HG03045 (cell line): ENCODE data around the gene COL18A1.

Source experiments
- ATAC-seq: cut with Tn5 transposase; IDR thresholded peaks from one replicate; pipeline ENCODE4 v1.9.1; 2021; ENCODE audit warnings: mild to moderate bottlenecking, moderate library complexity; ENCODE audit not compliant: unreplicated experiment

COL18A1 gene

DNA sequence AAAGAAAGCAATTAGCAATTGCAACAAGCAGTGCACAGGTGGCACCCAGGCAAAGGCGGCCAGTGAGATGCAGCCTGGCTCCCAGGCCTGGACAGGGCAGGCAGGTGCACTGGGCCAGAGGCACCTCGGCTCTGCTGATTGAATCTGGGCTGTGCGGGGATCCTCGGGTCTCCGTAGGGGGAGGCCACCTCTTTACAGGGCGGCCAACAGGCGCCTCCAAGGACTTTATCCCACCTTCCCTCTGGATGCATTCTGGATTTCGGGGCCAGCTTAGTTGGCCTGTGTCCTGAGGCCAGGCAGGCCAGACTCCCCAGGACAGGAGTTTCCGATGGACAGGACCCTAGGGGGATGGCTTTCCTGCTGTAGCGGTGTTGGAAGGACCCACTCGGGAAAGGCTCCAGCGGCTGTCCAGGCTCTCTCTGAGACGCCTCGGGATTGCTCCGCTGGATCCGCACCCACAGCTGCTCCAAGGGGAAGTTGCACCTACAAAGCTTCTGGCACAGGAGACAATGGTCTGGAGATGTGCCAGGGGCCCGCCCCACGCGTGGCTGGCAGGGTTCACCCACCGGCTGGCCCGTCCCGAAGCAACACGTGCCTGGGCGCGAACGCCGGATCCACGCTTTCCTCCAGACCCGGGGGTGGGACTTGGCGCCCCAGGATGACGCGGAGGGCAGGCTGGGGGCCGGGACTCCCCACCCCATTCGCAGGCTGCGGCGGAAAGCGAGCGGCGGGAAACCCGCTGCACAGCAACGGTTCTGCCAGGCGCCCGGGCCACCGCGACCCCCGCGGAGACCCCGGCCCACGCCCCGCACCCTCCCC is 136.5 kb downstream of the COL18A1 start:
- peak; percentile 45 for ATAC-seq

DNA sequence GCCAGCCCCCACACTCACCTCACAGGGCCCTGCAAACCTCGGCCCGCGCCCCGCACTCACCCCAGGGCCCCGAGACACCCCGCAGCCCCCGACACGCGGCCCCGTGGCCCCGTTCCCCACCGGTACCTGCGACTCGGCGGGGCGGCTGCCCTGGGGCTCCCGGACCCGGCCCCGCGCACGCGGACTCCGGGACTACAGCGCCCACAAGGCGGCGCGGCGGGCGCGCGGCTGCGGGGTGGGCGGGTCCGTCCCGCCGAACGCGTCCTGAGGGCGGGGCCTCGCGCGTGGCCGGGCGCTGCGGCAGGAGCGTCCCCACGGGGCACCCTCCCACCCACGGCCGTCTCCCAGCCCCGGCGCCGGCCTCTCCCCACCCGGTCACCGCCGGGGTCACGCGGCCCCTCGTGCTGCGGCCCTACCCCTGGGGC is 137.3 kb downstream of the COL18A1 start, which contains the start of gene SLC19A1:
Gene SLC19A1, minus strand, starts transcription at position 199 of the 425 bp plus-strand sequence. CDS start 4,481 bp downstream, outside the sequence.
- peak; percentile 68 for ATAC-seq

DNA sequence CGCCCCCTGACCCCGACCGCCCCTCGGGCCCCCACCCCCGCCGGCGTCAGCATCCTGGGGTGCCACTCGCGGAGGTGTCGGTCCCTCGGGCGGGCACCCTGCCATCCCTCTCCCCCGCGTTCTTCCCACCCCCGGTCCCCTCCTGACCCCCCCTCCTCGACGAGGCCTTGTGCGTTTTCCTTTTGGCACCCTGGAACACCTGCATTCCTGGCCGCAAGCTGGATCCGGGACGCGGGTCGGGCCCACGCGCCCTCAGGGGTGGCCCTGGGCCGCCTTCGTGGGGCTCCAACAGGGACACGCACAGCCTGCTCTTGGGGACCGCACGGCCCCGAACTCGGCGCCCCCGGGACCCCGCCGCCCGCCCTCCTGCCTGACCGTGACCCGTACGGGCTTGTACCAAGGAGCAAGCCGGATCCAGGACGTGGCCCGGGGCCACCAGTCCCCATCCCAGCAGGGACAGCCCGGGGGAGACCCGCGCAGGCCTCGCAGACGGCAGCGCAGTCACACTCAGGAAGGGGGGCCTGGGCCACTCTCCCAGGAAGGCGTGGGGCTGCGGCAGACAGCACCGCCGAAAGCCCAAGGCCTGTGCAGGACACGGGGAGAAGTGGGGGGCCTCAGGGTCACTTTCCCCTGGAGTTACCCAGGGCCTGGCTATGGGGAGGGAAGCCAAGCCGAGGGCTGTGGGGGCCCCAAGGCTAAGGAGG is 137.9 kb downstream of the COL18A1 start:
- ATAC-seq, result peak; percentile 10

DNA sequence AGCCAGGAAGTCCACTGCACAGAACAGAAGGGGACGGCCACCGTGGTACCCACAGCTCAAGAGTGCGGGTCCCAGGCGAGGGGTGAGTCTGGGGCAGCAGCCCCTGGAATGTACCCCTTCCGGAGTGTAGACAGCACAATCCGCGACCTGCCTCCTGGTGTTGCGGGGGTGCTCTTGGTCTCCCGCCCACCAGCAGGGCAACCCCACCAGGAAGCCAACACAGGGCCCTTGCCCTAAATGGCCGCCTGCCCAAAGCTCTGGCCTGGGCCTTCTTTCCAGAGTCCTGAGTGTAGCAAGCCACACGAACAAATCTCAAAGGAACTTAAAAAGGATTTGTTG is 138.4 kb downstream of the COL18A1 start:
- no peak for ATAC-seq

DNA sequence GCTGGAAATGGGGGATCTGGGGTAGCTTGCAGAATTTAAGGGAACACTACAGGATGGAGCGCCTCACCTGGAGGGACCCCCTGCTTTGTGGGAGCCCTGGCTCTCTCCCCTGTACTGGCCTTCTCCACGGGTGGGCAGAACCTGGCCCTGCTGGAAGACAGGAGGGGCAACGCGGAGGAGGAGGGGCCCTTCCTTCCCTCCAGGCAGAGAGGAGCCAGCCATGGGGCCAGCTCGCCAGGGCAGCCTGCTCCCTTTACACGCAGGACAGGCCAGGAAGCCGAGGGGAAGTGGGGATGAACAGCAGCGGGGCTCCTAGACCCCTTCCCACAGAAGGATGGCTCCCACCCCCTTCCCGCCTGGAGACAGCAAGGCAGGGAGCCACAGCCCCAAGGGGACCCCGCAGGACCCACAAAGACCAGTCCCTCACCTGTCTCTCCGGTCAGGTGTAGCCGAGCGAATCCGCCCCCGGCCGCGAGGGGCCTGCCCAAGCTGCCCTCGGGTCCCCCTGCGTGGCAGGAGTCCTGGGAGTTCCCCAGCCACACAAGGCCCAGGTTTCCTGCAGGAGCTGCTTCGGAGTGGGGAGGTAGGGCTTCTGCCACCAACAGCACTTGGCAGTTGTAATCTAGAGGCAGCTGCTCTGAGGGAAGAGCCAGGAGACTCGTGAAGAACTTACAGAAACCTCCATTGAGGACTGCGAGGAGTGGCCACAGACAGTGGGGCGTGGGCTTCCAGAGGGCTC is 138.9 kb downstream of the COL18A1 start:
- no peak for ATAC-seq

DNA sequence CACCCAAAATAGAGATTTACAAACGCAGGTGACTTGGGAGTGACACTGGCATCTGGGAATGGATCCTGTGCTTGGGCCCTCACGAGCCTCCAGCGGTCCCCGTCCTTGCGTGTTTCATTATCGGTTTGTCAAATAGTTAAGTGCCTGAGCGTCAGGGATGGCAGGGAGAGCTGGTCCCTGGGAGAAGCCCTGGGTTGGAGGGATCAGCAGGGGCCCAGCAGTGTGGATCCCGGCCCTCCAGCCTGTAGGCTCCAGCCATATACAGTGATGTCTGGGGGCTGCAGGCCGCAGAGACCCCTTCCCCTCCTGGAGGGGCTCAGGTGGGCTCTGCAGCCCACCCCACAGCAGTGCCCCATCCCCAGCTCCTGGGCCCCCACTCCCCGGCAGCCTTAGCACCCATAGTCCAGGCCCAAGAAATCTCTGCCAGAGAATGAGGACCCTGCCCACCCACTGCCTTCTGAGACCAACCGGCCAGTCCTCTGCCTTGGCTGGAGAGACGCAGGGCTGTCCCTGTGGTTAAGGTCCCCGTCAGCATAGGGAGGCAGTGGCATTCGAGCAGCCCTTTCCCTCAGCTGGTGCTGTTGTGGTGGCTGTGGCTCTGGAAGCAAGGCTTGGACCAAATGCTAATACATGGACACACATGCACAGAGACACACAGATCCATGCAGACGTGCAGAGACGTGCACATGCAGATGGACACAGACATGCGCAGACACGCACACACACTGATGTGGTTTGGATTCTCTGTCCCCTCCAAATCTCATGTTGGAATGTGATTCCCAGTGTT is 139.7 kb downstream of the COL18A1 start:
- no peak for ATAC-seq

DNA sequence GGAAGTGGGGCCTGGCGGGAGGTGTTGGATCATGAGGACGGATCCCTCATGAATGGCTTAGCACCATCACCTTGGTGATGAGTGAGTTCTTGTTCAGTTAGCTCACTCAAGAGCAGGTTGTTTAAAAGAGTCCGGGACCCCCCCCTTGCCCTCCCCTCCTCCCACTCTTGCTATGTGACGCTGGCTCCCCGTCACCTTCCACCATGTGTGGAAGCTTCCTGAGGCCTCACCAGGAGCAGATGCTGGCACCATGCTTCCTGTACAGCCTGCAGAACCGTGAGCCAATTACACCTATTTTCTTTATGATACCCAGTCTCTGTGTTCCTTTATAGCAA is 140.2 kb downstream of the COL18A1 start:
- no peak for ATAC-seq

DNA sequence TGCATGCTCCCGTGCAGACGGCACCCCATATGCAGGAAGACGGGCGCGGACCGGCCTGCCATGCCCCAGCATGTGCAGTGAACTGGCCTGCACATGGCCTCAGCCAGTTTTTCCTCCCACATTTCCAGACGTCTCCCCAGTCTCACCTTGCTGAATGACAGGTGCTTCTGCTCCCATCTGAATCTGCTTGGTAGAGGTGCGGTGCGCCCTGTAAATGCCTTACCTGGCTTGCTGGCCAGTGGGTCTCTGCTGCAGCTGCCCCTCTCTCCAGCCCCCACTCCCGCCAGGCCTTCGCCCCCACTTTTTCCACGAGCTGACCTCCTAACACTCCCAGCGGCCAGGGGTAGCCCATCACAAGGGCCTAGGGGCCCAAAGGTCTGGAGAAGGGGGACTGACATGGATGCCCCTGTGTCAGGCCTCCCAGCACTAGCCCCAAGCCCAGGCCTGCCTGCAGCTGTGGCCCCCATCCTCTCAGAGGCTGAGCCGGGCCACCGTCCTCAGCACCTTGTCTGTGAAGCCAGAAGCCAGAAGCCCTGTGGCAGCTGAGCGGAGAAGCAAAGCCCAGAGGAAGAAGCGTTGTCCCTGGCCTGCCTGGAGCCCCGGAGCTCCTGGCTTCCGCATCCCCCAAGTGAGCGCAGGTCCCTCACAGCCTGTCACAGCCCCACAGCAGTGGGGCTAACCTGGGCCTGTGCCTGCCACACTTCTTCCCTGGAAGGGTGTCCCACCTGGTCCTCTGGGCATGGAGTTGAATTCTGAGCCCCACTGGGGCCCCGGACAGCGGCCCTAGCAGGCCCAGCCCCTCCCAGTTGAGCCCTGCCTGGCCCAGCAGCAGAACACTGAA is 140.9 kb downstream of the COL18A1 start:
- ATAC-seq, result no peak

DNA sequence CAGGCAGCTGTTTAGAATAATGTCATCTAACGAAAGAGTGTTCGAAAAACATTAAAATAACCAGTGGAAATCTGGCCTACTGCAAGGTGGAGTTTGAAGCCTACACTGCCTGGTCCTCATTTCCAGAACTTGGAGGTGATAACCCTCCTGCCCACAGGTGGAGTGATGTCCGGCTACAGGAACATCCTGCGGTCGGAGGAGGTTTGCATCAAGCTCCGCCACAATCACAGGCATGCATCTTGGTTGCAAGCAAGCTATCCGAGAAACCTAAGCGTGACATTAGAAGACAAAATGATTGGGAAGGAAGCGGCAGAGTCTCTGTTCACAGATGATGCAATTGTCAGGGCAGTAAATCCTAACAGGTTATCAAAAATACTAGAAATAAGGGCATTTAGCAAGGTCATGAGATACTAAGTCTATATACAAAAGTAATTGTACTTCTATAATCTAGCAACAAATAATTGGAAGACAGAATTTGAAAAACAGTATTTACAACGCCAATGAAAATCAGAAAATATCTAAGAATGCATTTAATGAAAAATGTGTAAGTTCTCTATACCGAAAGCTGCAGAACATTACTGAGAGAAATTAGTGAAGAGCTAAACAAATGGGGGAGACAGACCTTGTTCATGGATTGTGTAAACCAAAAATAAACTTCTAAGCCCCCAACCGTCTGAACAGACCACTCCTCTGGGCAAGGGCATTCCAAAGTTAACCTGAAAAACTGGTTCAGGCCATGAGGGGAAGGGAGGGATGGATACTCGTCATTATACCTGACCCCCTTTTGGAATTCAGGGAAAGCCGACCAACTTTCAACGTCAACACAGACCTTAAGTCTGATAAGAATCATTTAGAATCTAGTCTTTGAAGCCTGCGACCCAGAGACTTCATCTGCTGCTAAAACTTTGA is 141.9 kb downstream of the COL18A1 start:
- ATAC-seq, result no peak

DNA sequence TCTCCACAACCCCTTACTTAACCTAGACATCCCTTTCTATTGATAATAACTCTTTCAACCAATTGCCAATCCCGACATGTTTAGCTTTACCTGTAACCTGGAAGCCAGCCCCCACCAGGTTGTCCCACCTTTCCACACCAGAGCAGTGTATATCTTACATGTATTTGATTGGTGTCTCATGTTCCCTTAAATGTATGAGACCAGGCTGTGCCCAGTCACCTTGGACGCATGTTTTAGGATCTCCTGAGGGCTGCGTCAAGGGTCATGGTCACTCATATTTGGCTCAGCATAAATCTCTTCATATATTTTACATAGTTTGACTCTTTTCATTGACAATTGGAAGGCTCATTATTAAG is 142.6 kb downstream of the COL18A1 start:
- ATAC-seq, result no peak

DNA sequence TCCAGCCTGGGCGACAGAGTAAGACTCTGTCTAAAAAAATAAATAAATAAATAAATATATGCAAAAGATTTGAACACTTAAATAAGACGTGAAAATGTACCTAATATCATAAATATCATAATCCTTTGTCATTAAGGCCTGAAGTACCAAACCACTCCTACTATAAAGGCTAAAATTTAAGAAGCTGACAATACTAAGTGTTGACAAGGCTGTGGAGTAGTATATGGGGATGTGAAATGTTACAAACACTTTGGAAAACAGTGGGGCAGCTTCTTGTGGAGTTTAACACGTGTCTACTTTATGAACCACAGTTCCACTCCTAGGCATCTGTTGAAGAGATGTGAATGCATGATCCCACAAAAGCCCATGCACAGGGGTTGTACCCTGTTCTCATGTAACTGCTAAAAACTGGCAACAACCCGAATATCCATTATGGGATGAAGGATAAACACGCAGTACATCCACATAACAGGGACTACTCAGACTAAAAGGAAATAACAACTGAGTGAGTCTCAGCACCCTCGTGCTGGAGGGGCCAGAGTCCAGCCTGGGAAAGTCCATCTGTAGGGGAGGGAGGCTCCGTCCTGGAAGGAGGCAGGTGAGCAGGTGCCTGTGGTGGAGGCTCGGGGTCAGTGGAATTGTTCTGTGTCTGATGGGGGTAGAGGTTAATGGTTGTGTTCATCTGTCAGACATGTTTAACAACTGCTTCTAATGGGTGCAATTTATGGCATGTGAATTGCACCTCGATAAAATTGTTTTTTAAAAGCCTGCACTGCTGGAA is 143.9 kb downstream of the COL18A1 start:
- ATAC-seq, result no peak

DNA sequence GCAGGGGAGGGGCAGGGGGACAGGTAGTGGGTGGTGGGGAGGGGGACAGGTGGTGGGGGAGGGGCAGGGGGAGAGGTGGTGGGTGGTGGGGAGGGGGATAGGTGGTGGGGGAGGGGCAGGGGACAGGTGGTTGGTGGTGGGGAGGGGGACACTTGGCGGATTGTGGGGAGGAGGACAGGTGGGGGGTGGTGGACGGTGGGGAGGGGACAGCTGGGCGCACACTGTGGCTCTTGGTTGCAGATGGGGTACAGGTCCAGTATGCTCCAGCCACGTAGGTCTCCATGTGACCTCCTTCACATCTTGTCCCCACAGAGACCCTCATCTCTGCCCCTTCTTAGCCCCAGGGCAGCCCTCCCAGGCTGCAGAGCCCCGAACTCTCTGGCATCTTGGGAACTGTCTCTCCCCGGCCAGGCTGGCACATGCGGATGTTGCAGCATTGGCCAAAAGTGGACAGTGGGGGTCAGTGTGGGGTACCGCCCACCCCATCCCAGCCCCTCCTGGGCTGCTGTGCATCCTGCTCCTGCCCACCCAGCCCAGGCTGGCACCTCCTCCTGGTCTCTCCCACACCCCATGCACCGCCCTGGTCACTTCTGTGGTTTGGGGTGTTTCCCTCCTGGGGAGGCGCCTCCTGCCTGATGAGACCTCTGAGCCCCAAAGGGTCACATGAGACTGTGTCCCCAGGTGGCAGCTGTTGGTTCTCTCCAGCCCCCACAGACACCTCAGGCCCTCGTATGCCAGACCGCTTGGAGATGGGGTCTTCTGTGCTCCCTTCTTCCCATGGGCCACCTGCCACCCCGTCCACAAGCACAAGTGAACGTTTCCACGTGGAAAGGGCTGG is 144.9 kb downstream of the COL18A1 start:
- ATAC-seq, result no peak

DNA sequence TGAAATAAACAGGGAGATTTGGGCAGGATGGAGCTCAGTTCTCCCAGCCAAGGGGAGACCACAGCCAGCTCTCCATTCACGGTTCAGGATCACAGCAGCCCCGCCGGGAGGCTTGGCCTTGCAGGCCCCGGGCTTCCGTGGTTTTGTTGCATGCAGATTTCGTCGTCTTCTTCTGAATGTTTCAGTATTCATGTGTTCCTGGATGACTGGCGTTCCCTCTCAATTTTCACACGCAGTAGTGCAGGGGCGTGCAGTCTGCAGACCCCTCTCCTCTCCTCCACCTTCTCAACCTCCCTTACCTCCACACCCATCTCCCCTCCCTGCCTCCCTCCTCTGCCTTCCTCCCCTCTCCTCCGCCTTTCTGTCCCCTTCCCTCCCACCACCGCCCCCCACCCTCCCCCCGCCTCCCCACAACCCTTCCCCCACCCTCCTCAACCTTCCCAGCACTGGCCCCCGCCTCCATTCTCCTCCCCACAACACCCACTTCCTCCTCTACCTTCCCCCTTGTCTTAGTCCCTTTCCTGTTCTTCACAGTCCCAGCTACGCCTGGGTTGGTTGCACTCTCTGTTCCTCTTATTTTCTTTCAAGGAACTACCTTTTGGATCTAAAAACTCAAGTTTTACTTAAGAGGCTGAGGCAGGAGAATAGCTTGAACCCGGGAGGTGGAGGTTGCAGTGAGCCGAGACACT is 145.7 kb downstream of the COL18A1 start:
- no peak for ATAC-seq

DNA sequence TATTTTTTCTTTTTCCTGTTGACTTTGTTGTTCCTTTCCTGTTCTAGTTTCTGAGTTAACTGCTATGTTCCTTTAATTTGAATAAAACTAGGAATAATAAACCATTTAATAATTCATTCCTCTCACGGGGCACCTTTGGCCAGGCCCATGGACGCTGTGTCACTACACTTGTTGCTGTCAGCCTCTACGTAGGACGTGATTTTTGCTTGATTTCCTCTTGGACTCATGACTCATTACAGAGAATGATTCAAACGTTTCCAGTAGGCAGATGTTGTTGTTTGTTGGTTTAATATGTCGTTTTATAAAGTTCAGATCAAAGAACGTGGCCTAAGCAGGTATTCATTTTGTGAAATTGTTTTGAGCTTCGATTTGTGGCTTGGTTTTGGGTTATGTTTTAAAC is 146.4 kb downstream of the COL18A1 start:
- ATAC-seq, result no peak

DNA sequence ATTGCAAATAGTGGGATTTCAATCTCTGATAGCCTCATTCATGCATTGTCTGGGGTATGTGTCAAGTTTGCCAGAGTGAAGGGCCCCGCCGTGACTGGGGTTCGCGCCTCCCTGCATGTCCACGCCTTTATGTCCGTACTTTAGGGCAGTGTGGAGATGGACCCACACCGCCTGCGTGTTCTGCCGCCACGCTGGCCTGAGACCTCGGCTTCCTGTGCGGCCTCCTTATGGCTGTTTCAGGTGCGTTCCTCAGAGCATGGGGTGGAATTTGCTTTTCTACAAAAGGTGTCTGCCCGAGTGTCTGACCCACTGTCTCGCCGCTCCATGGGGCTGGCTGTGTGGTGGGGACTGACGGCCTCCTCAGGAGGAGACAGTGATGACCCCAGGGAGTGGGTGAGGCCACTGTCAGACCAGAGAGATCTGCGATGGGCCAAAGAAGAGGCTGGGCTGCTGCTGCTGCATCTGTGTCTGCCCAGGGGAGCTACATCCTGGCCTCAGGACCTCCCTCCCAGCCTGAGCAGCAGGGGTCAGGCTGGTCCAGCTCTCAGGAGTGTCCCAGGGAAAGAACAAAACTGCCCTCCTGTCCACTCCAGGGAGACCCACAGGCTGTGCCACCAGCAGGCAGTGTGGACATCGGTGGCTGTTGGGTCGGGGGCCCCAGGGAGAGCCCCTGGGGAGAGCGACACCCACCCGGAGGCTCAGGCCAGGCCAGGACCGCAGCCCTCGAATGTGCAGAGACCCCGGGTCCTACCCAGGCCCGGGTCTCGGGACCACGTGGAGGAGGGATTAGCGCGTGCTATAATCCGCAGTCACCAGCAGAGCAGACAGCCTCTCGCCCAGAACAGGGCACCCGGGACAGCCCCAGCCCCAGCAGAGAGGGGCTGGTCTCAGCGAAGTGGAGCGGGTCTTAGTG is 147.1 kb downstream of the COL18A1 start:
- no peak for ATAC-seq
